NCI-H2081 treated with DMSO at 0.1 percent for 48 hours (cell line): ENCODE measurements around the gene PKNOX2.

ENCODE experiments used
- DNase-seq: peaks from one replicate; lab custom pipeline; 2025; lab: John Stamatoyannopoulos, UW

The PKNOX2 gene

DNA sequence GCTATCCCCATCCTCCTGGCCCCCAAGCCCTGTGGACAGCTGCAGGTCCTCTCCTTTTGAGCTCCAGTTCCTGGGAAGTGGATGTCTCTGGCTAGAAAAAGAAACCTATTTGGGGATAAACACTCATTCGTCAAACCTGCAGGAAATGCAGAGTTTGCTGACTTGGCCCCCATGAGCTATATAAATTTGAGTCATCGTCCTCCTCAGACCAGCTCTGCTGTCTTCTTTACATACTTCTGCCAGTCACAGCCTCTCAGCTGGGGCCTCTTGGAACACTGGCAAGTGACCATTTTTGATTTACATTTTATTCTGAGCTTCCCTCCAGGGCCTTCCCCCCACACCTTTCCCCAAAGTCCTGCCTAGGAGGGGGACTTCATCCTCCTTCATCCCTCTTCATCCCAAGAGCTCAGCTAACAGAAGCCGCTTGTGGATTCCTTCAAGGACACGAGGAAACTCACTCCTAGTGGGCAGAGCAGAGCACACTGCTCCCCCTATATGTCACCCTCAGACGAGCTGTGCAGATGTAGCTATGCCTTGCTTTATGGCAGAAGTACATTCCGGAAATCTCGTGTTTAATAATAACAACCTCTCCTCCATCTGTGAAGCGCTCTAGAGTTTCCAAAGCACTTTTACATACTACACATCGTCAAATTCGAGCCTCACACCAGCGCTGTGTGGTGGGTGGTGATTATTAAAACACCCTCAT is 199.7 kb downstream of the PKNOX2 start:
- DNase-seq, result no peak

DNA sequence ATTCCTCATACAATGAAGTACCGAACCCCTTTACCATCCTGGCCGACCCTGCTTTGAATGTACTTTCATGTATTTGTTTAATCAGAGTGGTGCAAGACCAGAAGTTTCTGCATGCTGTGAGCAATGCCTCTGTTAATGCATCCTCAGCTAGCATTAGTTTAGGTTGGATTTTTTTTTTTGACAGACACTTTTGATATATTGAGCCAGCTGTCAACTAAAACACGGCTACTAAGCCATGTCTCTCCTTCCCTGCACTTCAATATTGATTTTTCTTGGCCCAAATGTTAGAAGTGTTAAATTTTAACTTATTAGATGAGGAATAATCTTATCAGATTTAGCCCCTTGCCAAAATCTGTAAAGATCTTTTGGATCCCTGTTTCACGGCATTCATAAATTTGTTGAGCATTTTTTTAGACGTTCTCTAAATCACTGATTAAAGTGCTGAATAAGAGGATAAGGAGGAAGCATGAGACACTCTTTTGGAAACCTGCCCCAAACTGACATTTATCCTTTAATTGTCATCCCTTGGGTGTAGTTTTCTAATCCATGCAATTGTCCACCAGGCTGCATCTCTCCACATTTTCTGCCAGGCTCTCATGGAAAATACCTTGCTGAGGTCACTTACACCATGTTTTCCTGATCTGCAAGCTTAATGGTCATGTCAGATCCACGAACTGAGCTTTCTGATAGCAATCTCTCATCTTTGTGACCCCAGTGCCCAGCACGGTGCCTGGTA is 200.8 kb downstream of the PKNOX2 start:
- no peak for DNase-seq

DNA sequence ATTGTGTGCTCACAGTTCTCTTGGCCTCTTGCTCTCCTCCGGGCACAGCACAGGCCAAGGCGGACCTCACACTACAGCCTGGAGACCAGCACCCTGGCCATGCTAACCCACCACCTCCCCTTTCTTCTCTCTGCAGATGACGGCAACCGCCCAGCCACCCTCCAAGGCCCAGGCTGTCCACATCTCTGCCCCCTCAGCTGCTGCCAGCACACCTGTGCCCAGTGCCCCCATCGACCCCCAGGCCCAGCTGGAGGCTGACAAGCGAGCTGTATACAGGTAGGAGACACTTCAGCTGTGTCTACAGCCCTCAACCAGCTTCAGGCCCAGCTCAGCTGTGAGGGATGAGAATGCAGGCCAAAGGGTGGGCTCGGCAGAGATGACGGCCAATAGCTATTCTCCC is 203.2 kb downstream of the PKNOX2 start:
- DNase-seq, result no peak

DNA sequence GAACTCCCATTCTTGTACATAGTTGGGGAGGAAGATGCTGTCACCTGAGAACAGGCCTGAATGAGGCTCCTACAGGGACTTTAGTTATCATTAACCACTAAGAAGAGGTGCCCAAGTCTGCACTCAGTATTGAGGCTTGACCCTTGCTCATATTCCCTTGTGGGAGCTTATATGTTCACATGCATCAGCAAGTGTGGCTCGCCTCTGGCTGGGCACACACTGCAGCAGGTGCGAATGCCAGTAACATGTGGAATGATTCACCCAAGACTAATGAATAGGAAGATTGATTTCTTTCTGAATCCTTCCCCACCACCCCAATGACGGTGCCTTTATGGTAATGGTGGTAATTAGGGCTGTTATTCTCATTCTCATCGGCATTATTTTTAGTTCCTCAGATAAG is 204.2 kb downstream of the PKNOX2 start:
- no peak for DNase-seq

DNA sequence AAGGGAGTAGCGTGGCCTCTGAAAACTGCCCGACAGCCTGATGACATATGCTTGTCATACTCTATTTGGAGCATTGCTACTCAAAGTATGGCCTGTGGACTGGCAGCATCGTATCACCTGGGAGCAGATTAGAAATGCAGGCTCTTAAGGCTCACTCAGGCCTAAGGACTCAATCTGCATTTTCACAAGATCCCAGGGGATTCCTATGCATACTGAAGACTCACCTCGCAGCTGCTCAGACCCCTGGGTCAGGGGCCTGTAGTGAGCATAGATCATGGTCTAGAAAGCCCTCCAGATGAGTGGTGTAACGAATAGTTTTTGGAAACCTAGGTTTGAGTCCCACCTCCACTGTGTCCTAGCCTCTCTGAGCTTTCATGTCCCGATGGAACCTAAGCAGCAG is 205.3 kb downstream of the PKNOX2 start:
- DNase-seq, result no peak

DNA sequence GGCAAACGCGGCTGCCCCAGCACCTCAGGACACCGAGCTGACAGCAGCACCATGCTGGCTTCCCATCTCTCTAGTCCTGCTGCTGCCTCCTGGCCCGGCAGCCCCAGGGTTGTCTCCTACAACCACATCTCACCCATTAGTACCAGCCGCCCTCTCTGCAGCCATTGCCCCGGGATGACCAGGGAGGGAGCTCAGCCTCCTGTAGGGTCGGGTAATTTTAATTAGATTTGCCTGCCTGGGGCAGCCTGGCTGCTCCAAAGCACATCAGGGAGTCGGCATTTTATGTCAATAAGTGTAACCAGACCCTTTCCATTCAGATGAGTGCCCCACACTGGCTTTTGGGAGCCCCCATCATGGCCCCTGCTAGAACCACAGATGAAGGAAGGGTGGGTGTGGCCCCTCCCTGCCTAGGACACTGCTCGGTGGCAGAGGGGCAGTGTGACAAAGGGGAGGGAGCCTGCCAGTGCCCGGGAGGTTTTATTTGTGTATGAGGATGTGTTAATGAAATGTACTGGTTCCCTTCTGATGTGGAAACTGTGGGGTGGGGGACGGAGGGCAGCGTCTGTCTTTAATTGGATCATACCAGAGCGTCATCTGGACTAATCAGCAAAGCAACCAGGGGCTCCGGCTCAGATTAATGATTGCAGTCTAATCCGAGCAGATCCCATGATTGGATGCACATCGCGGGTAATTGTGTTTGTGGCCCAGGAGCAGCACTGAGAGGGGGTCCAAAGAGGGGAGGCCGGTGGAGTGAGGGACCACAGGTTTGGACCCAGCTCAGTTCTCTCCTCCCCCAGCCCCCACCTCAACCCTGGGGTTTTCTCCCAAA is 206.2 kb downstream of the PKNOX2 start:
- DNase-seq, result no peak

DNA sequence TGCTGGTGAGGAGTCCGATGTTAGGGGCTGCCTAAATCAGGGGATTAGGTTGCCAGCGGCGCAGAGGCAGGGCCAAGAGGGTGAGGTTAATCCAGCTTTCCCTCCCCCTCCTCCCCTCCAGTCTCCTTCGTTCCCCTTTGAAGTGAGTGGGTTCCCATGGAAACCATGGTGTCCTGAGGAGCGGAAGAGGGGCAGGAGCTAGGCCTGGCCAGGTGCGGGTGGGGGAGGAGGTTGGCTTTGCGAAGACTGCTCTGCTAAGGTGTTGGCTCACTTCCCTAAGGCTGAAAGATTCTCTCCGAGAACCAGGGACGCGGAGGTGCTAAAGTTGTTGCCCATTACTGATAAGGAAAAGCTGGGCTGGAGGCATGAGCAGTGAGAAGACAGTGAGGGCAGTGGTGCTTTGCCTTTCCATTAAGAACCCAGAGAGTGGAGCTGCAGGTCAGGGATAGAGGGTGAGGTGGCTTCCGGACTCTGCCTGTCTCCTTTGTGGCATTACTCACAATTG is 206.9 kb downstream of the PKNOX2 start:
- DNase-seq, result no peak

DNA sequence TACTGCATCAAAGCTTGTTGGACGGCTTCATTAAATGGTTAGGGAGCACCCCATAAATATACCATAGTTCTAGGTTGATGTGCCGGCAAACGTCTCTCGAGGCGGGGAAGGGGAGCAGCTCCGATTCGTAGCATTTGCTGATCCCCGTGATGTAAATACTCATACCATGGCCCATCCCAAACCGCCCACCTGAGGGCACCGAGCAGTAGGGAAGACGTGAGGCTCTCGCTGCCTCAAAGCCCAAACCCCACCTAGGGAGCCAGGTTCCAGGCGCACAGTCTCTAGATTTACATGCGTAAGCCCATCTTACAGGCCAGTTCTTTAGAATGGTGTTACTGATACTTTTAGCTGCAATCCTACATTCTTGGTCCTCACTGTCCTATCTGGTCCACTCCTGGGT is 207.5 kb downstream of the PKNOX2 start:
- no peak for DNase-seq

DNA sequence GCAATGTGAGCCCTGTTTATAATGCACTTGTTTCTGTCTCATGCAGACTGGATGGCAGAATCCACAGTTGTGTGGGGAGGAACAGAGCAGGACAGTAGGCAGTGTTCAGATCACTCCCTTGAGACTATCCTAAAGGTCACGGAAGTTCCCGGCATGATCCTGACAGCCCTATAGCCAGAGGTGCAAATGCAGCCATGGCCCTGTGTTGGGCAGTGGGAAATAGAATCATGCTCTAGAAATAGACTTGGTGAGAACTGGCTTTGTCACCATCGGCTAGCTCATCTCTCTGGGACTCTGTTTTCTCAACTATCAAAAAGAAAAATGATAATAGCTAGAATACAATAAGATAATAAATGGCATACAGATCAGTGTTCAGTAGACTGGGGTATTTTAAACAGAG is 208.4 kb downstream of the PKNOX2 start:
- no peak for DNase-seq

DNA sequence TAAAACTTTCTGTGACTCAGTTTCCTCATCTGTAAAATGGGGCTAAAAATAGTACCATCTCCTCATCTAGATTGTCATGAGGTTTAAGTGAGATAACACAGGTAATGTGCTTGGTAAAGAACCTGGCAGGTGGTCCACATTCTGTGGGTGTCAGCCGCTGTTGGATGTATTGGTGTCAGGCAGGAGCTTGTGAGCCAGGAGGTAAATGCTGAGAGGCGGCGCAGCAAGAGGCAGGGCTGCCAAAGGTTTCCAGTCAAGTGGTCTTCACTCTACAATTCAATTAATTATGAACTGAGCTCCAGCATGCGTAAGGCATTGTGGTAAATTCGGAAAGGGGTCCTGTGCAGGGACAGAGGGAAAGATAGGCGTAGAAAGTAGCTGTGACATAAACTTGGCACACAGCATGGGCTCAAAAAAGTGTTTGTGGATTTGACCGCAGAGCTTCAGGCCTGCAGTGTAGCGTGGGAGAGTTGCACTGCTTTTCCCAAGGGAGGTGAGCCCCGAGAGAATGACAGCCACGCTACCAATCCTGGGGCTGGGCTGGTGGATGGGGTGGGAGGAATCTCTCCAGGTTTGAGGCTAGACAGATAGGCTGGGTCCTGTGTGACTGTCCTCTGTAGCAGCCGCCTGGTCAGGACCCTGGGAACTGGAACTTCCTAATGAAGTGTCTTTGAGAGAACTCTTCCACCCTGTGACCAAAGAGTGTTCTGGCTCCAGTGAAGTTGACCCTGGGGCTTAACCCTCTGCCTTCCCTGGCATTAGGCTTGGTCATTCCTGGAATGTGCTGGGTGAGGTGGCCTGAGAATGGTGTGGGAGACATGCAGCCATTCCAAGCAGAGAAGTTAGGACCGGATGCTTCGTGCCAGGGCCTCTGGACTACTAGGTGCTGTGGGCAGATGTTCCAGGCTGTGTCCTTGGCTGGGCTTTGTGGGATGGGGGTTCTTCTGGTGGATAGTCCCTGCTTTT is 209.2 kb downstream of the PKNOX2 start:
- DNase-seq, result no peak

DNA sequence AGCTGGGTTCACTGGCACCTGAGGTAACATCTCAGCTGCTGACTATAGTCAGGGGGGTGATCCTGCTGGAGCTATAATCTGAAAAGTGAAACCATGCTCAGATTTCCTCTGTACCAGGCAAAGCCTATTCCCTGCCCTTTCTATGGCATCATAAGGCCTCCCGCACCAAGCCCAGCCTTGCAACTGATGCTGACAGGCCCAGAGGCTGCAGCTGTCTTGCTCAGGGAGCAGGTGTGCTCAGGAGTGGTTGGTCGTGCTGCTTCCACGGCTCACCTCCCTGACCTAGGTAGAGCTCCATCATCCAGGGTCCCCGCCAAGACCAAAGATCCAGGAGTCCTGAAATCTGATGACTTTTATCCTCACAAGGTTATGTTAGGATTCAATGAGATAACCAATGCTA is 209.8 kb downstream of the PKNOX2 start:
- DNase-seq, result no peak

DNA sequence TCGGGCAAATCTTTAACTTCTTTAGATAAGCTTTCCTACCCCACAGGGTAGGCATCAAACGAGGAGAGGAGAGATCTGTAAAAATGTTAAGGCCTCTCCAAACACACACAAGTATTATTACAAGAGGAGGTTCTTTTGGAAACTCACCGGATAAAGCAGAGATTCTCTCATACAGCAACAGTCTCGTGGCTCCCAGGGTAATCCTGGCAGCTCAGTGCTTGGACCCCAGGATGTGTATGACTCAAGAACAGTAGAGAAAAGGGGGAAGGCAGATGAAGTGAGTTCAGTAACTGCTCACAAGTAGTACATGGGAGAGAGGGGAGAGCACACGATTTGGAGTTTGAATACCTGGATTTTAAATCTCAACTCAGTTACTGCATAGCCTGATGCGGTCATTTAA is 210.6 kb downstream of the PKNOX2 start:
- no peak for DNase-seq

DNA sequence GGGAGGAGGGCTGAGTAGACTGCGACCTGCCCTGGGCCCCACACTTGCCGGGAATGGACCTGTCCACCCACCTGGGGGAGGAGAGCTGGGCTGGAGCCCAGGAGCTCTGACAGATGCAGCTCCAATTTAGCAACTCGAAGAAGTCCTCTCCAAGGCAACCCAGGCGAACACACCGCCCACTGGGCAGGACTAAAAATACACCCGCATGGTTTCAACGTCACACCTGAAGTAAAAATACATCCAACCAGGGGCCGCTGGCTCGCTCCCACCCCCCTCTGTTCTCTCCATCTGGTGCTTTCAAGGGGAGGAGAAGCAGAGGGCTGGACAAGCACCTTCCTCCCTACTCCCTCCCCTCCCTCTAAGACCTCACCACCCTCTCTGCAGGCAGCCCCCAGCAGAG is 211.6 kb downstream of the PKNOX2 start:
- no peak for DNase-seq

DNA sequence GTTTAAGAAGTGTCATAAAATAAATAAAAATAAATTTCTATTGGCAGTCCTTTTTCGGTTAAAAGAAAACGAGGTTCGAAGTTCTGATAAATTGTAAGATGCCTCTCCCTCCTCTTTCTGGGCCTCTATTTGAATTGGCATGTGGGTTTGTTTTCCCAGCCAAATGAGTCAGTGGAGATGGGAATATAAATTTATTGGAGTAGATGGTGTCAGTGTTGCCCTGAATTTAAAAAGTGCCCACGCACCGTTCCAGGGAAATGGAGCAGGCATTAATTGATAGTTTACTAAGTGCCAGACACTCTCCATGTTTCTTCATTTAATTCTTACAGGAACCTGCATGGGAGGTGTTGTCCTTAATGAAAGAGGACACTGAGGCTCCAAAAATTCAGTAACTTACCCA is 212.3 kb downstream of the PKNOX2 start:
- no peak for DNase-seq

DNA sequence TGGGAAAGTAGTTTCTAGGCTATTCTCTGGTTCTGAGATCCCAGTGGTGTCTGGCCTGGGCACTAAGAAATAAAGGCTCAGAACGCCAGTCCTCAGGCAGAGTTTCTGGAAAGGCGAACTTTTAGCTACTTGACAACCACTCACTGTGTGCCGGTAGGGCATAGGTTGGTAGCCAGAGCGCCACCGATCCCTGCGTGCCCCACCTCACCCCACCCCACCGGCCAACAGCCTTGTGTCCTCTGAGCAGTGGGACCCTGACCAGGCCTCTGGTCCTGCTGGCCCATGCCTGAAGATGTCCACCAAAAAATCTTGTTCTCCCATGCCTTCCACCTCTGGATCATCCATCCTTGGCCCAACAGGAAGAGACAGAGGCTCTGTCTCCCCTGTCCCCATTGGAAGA is 213.5 kb downstream of the PKNOX2 start:
- no peak for DNase-seq

DNA sequence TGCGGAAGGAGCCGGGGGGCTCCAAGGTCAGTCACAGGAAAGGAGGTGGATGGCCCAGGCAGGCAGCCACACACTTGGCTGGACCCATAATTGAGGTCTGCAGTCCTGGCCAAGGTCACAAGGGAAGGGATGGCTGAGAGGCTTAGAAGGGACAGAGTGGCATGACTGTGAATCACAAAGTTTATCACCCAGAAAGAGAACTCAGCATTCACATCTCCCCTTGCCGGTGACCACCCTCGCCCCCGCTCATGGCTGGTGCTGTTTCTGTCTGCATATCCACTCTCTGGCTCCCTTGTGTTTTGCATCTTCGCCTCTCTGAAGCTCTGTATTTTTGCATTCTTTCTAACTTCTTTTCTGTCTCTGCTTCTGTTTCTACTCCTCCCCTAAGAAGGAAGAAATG is 214.0 kb downstream of the PKNOX2 start:
- DNase-seq, result no peak

DNA sequence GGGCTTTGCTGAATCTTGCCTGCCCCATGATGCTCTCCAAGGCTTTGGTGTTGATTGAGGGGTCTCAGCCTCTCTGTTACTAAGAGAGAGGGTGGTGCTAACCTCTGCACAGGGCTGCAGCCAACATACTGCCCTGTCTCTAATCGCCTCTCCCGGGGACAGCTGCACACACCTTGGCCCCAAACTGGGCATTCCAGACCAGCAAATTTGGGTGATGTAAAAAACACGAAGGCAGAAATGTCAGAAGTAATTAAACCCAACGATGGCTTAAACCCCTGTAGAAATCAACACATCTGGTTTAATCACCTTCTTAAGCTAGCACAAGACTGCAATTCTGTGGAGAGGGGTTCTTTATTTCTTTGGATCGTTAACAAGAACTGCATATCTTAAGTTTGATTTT is 215.0 kb downstream of the PKNOX2 start:
- no peak for DNase-seq

DNA sequence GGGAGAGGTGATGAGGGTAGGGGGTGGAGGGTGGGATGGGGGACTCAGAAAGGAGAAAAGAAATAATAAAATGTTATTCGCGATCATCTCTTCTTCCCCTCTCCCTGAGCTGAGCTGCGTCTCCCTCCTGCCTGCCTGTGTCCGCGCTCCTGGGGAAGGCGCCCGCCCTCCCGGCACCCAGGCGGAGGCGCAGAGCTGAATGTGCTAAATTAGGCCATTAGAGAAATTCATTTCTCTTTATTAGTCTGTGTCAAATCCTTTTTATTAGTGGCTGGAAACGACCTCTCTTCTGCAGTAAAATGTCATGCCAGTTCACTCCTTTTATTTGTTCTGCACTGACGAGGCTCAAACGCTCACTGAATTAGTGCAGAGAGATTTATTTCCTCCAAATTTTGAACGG is 215.4 kb downstream of the PKNOX2 start:
- DNase-seq, result no peak

DNA sequence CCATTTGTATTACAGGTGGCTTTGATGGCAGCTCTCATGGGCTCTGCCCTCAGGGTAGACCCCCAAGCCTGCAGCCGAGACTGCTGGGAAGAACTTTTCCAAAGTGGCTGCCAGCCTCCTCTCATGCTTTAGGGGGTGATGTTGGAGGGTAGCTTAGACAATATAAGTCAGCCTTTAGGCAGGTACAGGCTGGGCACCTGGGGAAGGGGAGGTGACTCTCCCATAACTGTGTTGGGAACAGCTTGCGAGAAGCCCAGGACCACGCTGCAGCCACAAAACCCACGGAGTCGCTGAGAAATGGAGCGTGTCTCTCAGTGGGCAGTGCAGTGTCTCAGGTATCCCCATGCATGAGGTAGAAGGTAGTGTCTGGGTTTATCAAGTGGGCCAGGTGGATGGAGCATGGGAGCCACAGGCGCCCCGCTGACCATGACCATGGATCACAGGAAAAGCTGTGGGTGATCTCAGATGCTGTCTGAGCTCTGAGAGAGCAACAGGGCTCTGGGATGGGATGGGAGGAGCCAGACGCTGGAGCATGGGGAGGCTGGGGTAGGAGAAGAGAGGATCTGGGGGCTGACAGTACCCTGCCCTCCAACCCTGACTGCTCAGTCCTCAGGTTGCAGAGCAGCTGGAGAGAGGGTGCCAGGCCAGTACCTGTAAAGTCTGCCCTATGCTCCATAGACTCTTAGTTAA is 216.3 kb downstream of the PKNOX2 start:
- no peak for DNase-seq

DNA sequence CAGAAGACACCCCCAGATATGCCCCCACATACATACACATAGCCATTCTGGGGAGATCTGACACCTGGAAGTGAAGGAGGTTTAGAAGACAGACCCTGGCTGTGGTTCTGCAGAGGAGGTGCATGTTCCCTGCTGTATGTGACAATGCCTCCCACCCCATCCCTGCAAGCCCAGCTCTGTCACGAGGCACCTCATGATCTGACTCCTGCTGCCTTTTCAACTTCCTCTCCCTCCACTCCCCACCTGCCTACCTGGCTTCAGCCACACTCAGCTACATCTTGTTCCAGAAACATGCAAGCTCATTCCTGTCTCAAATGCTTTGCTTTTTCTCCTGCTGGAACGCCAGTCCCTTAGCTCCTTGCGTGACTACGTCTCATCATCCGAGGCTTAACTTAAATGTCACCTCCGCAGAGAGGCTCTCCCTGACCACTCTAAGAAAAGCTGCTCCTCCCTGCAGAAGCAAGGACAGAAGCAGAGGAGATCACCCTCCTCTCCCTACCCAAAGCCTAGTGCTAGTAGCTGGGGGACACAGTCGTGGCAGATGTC is 217.0 kb downstream of the PKNOX2 start:
- no peak for DNase-seq

DNA sequence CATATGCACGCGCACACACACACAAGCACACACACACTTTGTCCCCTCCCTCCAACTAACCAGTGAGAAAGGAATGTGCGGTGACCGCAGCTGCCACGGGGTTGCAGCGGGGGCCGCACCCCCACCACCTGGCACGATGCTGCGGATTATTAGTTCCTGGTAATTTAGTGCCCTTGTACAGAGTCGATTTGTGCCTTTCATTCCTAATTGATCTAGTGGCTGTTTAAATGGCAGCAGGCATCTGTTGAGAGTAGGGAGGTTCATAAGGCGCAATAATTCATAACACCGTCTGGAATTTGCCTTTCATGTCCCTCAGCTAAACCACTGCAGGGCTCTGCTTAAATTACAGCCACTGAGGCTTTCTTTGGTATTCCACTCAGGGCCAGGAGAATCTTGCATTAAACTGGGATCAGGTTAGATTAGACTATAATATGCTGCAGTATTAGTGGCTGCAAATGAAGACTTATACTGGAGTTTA is 217.8 kb downstream of the PKNOX2 start:
- no peak for DNase-seq
